Stimulated activated CD4-positive, alpha-beta T cell treated with anti-CD3 and anti-CD28 coated beads, Interleukin-12 subunit alpha, Interleukin-12 subunit beta, amount 100 ng/mL, for 48 hours (primary cell): ENCODE measurements around the gene TPI1.

ENCODE experiments used
- DNase-seq, 3 donors: peaks; one replicate each; pipeline ENCODE4 v3.0.0-alpha.2; 2020; ENCODE audit warnings: low read depth in 2 of 3, low spot score in 1 of 3

The TPI1 gene

GRCh38 chr12:6916426-6917200 lies 49.3 kb downstream of the TPI1 start:
- DNase-seq = no peak

DNA sequence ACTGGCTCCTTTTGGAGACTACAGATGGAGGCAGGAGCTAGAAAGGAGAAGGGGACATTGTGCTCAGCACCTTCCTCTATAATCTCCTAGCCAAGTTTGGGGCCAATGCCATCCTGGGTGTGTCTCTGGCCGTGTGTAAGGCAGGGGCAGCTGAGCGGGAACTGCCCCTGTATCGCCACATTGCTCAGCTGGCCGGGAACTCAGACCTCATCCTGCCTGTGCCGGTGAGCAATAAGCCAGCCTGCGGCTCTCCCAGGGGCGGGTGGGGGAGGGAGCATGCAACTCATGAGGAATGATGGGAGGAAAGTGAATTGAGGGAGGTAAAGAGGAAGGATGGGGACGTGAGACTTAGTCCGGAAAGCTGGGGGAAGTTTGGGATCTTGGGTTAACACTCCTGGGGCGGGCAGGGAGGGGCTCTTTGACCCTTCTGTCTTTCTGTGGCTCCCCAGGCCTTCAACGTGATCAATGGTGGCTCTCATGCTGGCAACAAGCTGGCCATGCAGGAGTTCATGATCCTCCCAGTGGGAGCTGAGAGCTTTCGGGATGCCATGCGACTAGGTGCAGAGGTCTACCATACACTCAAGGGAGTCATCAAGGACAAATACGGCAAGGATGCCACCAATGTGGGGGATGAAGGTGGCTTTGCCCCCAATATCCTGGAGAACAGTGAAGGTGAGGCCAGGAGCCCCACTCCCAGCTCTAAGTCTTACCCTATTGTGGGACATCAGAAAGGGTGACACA lies 50.3 kb downstream of the TPI1 start:
- DNase-seq = no peak

DNA sequence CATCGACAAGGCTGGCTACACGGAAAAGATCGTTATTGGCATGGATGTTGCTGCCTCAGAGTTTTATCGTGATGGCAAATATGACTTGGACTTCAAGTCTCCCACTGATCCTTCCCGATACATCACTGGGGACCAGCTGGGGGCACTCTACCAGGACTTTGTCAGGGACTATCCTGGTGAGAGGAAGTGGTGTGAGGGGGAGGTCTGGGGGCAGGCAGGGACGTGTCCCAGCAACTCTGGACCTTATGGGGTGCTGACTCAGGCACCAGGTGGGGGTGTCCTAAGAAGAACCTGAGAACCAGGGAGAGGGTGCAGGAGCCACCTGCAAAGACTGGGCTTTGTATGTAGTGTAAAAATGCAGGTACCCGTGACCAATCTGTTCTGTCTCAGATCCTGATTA lies 52.3 kb downstream of the TPI1 start:
- DNase-seq = no peak
